ENCODE data around the gene FGFBP2. TPM values are rescaled to one million over a fixed set of nuclear protein-coding genes. Genes with fewer than 3 reads are reported as not detected.

FGFBP2 gene
- total RNA-seq, 6 experiments from 2014 or later: 0.29 to 1.4 (median 0.92) TPM; not detected in 3

GRCh38 chr4:15951781-15952180, 11.2 kb downstream of the FGFBP2 start:
- TF ChIP-seq CTCF (IDR thresholded peaks at IDR 0.05) (no peak), POLR2A (IDR thresholded peaks at IDR 0.05) (no peak)
- Histone ChIP-seq H3K4me3 (no peak overlapping the region), H3K27me3 (no peaks in the 10 kb centered on the region), H3K4me1 (no peaks in the 10 kb centered on the region), H3K27ac (no peak overlapping the region), H3K9me3 (no peaks in the 10 kb centered on the region), H3K36me3 (no peaks in the 10 kb centered on the region)
- intact Hi-C loops (cut with DNase I): loop anchor here (5.0 to 10.0 kb wide), 3 partner anchors 67 to 484 kb away; partner anchors contain the start of gene CC2D2A (in 1 of the 2)
- no peak for DNase-seq
- no peak for ATAC-seq

GRCh38 chr4:15948826-15949225, 14.1 kb downstream of the FGFBP2 start:
- WGBS (ENCODE audit: insufficient coverage, low coverage, low lambda C conversion rate, missing lambda C conversion rate): 85% methylated on average over 9 of the region's 9 CpGs
- TF ChIP-seq CTCF (IDR thresholded peaks at IDR 0.05) (no peak), POLR2A (IDR thresholded peaks at IDR 0.05) (no peak)
- H3K4me1 ChIP-seq: no peaks in the 10 kb centered on the region
- H3K27ac ChIP-seq: no peak overlapping the region
- H3K36me3 ChIP-seq: no peaks in the 10 kb centered on the region
- intact Hi-C loops (cut with DNase I): no loop called here
- no peak for ATAC-seq
- H3K4me3 ChIP-seq: no peak overlapping the region
- H3K9me3 ChIP-seq: no peaks in the 10 kb centered on the region
- no peaks in the 10 kb centered on the region for H3K27me3 ChIP-seq
- DNase-seq: no peak

DNA sequence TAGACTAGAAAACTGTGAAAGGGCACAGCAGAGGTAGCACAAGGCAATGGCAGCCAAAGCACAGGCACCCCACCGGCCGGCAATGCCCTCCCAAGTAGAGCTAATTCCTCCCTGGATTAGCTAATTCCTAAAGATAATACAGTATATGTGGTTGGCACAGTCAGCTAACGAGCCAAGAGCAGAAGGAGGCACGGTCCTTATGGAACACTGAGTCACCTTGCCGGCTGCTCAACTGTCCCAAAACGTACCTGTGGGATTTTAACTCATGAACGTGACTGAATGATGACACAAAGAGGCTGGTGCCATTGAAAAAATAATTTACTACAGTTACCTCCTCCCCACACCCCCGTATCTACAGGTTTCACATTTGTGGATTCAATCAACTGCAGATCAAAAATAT, 15.3 kb downstream of the FGFBP2 start:
- intact Hi-C loops (cut with DNase I): no loop called here
- Histone ChIP-seq H3K4me3 (no peak overlapping the region), H3K36me3 (no peaks in the 10 kb centered on the region), H3K9me3 (no peaks in the 10 kb centered on the region), H3K27me3 (no peaks in the 10 kb centered on the region), H3K27ac (no peak overlapping the region), H3K4me1 (no peaks in the 10 kb centered on the region)
- TF ChIP-seq POLR2A (IDR thresholded peaks at IDR 0.05) (no peak), CTCF (IDR thresholded peaks at IDR 0.05) (no peak)
- DNase-seq: no peak
- ATAC-seq: no peak
- 67% methylated on average over 8 of the region's 8 CpGs for WGBS (ENCODE audit: insufficient coverage, low coverage, low lambda C conversion rate, missing lambda C conversion rate)

- no peak overlapping the region for H3K27ac ChIP-seq
- ATAC-seq: no peak
Observed at GRCh38 chr4:15945516-15945915, 17.5 kb downstream of the FGFBP2 start.

More at GRCh38 chr4:15945516-15945915, 17.5 kb downstream of the FGFBP2 start:
- intact Hi-C loops (cut with DNase I): no loop called here
- no peaks in the 10 kb centered on the region for H3K4me1 ChIP-seq
- no peak for DNase-seq
- no peak for TF ChIP-seq POLR2A (IDR thresholded peaks at IDR 0.05)
- no peak for TF ChIP-seq CTCF (IDR thresholded peaks at IDR 0.05)
- WGBS (ENCODE audit: insufficient coverage, low coverage, low lambda C conversion rate, missing lambda C conversion rate): 17% methylated on average over 1 of the region's 1 CpG
- no peaks in the 10 kb centered on the region for H3K27me3 ChIP-seq
- H3K4me3 ChIP-seq: no peak overlapping the region
- no peaks in the 10 kb centered on the region for H3K36me3 ChIP-seq
- no peaks in the 10 kb centered on the region for H3K9me3 ChIP-seq
